Activated naive CD8-positive, alpha-beta T cell treated with anti-CD3 and anti-CD28 coated beads, Interleukin-2, amount 10 ng/mL, durations not matched to agents 7 days and 5 days (primary cell): ENCODE measurements around the gene MRGPRE. TPM values are rescaled to one million over a fixed set of nuclear protein-coding genes. Genes with fewer than 3 reads are reported as not detected.

Experiments
- ATAC-seq: fragments of 150-1000 bp; cut with Tn5 transposase; one replicate; pipeline ENCODE4 v1.10.0; 2021; ENCODE audit warnings: low read depth, moderate library complexity
- POLR2A ChIA-PET: fragments of 350-600 bp; sonication (Branson Sonifier 250); formaldehyde crosslinking; loops from one replicate; lab custom pipeline; 2021; ENCODE audit warnings: antibody characterized with exemption; lab: Charles Lee
- DNase-seq: peaks from one replicate; pipeline ENCODE4 v3.0.0; 2021
- H3K27ac Mint-ChIP-seq: one replicate; pipeline ENCODE4 v1.8.0; 2022; ENCODE audit warnings: mild to moderate bottlenecking, mixed read lengths
- H3K27me3 Mint-ChIP-seq: one replicate; pipeline ENCODE4 v1.8.0; 2022; ENCODE audit warnings: mild to moderate bottlenecking, moderate library complexity, mixed read lengths
- H3K36me3 Mint-ChIP-seq: one replicate; pipeline ENCODE4 v1.8.0; 2021; ENCODE audit warnings: mild to moderate bottlenecking, mixed read lengths
- H3K4me1 Mint-ChIP-seq: one replicate; pipeline ENCODE4 v1.8.0; 2021; ENCODE audit warnings: mixed read lengths
- H3K4me3 Mint-ChIP-seq: one replicate; pipeline ENCODE4 v1.8.0; 2022; ENCODE audit warnings: mild to moderate bottlenecking, moderate library complexity, mixed read lengths
- H3K9me3 Mint-ChIP-seq: one replicate; pipeline ENCODE4 v1.8.0; 2021; ENCODE audit warnings: mixed read lengths
- total RNA-seq, 2 experiments: library from RNA; stranded (reverse); gene quantifications; one replicate each; pipeline ENCODE4 v1.2.3, GENCODE V29; 2021

Gene MRGPRE
- total RNA-seq, 2 experiments from 2014 or later, result not detected

DNA sequence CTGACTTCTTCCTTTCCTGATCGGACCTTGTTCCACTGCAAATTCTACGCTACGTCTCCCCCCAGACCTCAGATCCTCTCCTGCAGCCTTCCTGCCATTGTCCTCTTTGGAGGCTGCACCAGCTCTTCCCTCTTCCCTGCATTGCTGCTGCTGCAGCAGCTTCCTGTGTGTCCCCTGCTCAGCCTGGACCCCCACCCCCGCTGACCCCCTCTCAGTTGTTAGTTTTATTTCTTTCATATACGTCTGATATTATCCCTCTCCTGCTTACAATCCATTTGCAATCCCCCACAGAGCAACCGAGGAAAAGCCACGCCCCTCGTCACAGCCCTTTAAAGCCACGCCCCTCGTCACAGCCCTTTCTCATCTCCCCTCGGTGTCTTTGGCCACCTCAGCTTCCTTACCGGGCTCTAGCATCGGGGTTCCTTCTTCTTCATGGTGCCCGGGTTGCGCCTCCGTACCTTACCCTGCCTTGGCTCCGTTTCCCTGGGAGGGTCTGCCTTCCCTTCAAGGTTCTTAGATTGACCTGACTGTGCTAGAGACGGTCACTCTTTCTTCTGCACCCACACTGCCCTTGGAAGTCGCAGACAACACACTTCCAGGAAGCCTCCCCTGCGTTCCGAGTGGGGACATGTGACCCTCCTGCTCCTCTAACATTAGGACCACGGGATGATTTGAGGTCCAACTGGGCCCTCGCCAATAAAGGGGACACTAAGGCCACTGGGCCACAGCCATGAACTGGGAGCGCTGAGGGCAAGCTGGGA is 18.4 kb downstream of the MRGPRE start:
- H3K36me3 Mint-ChIP-seq, result peaks cover 2% of the 10 kb centered on the region
- H3K9me3 Mint-ChIP-seq, result peaks cover 6% of the 10 kb centered on the region
- POLR2A ChIA-PET, result no interaction called here
- H3K27ac Mint-ChIP-seq, result no peak overlapping the region
- ATAC-seq, result no peak
- H3K4me3 Mint-ChIP-seq, result no peak overlapping the region
- H3K4me1 Mint-ChIP-seq, result peaks cover 5% of the 10 kb centered on the region
- peaks cover 21% of the 10 kb centered on the region for H3K27me3 Mint-ChIP-seq
- peak; percentile 14 for DNase-seq

DNA sequence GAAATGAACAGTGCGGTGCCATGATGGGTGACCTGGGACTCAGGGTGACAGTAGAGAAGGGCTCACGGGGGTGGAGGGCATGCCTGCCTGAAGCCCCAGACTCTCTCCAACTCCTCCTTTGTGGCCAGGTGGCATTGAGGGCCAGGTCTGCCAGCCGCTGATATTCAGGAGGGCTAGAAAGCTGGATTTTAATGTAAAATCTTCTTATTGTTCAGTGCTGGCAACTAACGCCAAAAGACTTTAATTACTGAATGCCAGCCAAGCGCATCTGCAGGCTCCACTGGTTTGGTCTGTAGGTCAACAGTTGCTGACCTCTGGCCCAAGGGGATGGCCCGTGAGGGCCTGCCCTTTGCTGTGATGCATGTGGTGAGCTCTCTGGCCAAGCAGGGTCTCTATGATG is 23.9 kb downstream of the MRGPRE start:
- H3K27ac Mint-ChIP-seq, result no peak overlapping the region
- H3K4me3 Mint-ChIP-seq, result no peak overlapping the region
- ATAC-seq (no peak), DNase-seq (no peak)
- POLR2A ChIA-PET, result interaction anchor here (0.6 kb wide), 1 partner anchor 395 kb away, joined by 3 read pairs; no protein-coding TSS in a partner anchor
- H3K4me1 Mint-ChIP-seq, result no peaks in the 10 kb centered on the region
- peaks cover 6% of the 10 kb centered on the region for H3K9me3 Mint-ChIP-seq
- peaks cover 2% of the 10 kb centered on the region for H3K36me3 Mint-ChIP-seq
- peaks cover 11% of the 10 kb centered on the region for H3K27me3 Mint-ChIP-seq

DNA sequence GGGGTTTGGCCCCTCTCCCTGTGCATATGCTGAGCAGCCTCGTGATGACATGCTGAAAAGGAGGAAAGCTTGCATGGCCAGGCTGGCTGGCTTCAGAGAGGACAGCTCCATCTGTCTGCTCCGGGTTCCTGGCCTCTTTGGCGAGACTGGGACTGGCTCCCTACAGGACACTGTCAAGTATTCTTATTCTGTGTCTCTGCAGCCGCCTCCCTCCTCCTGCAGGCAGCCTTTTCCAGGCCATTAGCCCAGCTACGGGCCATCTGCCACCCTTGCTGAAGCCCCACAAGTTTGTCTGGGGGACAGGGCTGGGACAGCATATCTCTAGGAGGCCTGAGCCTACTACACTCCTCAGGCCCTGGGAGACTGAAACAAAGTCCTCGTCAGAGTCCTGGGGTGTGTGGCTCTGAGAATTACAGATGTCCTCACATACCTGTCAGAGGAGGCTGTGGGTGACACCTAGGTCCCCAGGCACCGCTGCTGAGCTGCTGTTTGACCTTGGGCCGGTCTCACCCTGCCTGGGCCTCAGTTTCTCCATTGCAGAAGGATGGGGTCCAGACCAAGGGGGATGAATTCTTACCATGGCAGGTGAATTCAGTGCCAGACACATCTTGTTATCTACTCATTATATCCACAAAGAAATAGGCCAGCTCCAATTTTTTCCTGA is 24.6 kb downstream of the MRGPRE start:
- H3K4me3 Mint-ChIP-seq, result no peak overlapping the region
- peaks cover under 1% of the 10 kb centered on the region for H3K4me1 Mint-ChIP-seq
- ATAC-seq (no peak), DNase-seq (peak; percentile 19)
- H3K27ac Mint-ChIP-seq, result no peak overlapping the region
- POLR2A ChIA-PET, result interaction anchor here (0.6 kb wide), 1 partner anchor 394 kb away, joined by 3 read pairs; no protein-coding TSS in a partner anchor
- H3K27me3 Mint-ChIP-seq, result peaks cover 16% of the 10 kb centered on the region
- peaks cover 2% of the 10 kb centered on the region for H3K36me3 Mint-ChIP-seq
- peaks cover 6% of the 10 kb centered on the region for H3K9me3 Mint-ChIP-seq

DNA sequence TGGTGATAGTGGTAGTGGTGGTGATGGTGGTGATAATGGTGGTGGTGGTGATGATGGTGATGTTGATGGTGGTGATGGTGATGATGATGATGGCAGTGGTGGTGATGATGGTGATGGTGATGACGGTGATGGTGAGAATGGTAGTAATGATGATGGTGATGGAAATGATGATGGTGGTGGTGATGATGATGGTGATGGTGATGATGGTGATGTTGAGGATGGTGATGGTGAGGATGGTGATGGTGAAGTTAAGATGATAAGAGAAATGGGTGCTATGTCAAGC is 25.4 kb downstream of the MRGPRE start:
- peaks cover 6% of the 10 kb centered on the region for H3K9me3 Mint-ChIP-seq
- POLR2A ChIA-PET, result no interaction called here
- ATAC-seq, result no peak

DNA sequence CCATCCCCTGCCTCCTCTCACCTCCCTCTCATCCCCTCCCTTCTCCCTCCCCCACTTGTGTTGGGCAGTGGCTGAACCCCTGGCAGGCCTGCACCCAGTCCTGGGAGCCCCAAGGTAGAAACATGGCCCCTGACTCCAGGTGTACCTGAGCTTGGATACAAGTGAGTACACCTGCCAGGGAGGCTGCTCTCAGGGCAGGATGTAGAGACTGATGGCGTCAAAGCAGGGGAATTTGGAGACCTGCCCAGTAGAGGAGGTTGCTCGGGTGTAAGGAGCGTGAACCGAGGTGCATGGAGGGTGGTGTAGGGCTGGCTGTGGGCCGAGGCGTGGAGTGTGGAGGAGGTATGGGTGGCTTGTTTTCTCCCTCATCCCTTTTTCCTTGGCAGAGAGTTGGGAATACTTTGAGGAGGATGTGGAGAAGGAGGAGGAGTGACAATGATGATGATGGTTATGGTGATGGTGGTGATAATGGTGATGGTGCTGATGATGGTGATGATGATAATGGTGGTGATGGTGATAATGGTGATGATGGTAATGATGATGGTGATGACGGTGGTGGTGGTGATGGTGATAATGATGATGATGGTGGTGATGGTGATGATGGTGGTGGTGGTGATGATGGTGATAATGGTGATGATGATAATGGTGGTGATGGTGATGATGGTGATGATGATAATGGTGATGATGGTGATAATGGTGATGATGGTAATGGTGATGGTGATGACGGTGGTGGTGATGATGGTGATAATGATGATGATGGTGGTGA is 25.9 kb downstream of the MRGPRE start:
- ATAC-seq (no peak), DNase-seq (no peak)

More for the DNA sequence above, 25.4 kb downstream of the MRGPRE start:
- H3K4me1 Mint-ChIP-seq, result peaks cover 2% of the 10 kb centered on the region
- peaks cover 2% of the 10 kb centered on the region for H3K36me3 Mint-ChIP-seq
- no peak overlapping the region for H3K4me3 Mint-ChIP-seq
- H3K27me3 Mint-ChIP-seq, result peaks cover 16% of the 10 kb centered on the region
- DNase-seq, result no peak
- H3K27ac Mint-ChIP-seq, result no peak overlapping the region

DNA sequence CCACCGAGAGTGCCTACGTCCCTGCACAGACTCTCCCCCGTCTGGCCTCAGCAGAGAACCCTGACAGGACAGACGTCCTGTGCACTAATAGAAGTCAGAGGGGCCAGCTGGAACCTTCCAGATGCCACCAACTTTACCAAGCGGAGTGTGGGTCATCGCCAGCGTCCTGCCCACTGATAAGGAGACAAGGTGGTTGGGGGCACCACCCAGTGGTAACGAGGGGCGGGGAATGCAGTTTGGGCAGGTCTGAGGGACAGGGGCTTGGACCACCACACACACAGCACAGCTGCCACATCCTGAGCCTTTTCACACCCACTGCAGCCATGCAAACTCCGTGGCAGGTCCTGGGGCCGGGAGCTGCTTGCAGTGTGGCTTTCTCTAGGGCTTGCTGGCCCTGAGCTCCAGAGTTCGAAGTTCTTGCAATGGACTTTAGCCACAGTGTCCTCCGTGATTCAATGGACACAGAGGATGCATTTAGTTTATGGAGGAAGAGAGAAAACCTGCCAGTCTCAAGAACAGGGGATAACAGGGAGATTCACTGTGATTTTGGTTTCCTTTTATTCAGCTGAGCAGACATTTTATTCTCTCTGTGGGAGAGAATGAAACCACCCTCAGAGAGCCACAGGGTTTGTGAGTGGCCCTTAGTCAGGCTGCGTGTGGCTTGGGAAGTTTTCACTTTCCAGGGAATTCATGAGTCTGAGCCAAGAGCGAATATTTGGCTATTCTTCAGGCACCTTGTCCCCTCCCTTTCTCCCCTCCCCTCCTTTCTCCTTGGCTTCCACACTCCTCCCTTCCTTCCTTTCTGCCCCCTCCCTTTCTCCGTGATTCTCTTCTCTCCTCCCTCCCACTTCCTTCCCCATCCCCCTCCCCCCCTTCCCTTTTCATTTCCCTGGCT is 26.7 kb downstream of the MRGPRE start:
- ATAC-seq (no peak), DNase-seq (peak; percentile 20)
- no peaks in the 10 kb centered on the region for H3K9me3 Mint-ChIP-seq
- H3K27ac Mint-ChIP-seq, result no peak overlapping the region
- no peak overlapping the region for H3K4me3 Mint-ChIP-seq
- H3K36me3 Mint-ChIP-seq, result no peaks in the 10 kb centered on the region
- POLR2A ChIA-PET, result no interaction called here
- peaks cover 2% of the 10 kb centered on the region for H3K4me1 Mint-ChIP-seq
- H3K27me3 Mint-ChIP-seq, result peaks cover 11% of the 10 kb centered on the region

More for the DNA sequence above, 25.9 kb downstream of the MRGPRE start:
- Mint-ChIP-seq H3K4me1 (peaks cover 2% of the 10 kb centered on the region), H3K9me3 (peaks cover under 1% of the 10 kb centered on the region), H3K36me3 (no peaks in the 10 kb centered on the region), H3K27ac (no peak overlapping the region), H3K4me3 (no peak overlapping the region), H3K27me3 (peaks cover 11% of the 10 kb centered on the region)
- POLR2A ChIA-PET, result no interaction called here

DNA sequence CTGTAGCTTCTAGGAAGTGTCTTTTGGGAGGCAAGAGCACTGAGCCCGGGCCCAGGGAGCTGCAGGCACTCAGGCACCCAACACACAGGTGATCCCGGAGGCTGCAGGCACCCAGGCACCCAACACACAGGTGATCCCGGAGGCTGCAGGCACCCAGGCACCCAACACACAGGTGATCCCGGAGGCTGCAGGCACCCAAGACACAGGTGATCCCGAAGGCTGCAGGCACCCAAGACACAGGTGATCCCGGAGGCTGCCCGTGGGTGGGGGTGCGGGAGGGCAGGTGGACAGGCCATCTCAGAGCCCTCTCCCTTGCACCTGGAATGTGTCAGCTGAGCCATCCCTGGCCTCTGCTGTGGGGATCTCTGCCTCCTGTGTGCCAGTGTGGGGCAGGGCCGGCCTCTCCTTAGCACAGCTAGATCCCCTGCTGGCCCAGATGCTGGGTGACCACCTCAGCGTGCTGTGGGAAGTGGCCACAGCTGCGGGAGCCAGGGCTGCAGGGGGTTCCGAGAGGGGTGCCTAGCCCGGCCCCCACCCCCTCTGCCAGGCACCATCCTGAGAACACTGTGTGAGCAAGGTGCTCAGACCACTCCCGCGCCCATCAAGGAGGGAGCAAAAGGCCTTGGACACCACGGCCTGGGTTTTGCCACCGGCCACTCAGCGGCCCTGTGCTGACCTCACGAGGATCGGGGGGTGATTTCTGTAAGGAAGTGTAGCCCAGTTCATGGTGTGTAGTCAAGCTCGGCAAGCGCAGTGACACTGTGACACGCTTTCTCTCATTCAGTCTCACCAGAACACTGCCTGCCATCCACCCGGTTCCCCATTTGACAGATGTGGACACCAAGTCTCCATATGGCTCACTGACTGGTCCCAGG is 27.8 kb downstream of the MRGPRE start:
- H3K27me3 Mint-ChIP-seq, result peaks cover 7% of the 10 kb centered on the region
- POLR2A ChIA-PET, result no interaction called here
- ATAC-seq (no peak), DNase-seq (peak; percentile 29)
- H3K9me3 Mint-ChIP-seq, result no peaks in the 10 kb centered on the region
- H3K36me3 Mint-ChIP-seq, result no peaks in the 10 kb centered on the region
- no peak overlapping the region for H3K4me3 Mint-ChIP-seq
- peaks cover 2% of the 10 kb centered on the region for H3K4me1 Mint-ChIP-seq
- H3K27ac Mint-ChIP-seq, result no peak overlapping the region

DNA sequence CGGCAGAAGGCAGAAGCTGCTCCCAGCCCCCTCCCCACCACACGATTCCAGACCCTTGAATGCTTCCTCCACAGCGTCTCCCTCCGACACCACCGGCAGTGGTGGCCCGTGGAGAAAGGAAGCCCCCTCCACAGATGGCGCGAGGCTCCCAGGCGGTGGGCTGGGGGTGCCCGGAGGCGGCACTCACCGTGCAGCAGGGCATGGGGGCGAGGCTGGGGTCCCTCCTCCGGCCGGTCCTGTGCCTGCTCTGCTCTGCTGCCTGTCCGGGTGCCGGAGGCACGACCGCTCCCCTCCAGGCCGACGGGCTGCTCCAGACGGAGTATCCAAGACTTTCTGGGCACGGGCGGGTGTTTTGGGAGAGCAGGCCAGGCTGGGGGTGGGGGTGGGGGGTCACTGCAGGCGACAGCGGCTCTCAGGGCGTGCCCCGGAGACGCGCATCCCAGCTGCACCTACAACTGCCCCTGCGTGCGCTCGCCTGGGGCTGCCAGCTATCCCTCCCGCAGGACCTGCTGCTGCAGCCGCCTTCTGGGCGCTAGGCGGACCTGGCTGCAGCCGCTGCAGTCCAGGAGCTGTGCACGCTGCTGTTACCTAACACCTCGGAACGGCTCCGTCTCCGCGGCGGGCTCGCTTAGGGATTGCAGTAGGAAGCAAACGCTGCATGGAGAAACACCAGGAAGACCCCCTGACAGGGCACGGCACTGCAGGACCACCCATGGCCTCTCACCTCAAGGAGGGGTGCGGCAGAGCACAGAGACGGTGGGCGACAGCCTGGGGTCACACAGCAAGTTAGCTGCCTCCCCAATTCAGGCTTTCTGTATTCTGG is 28.8 kb downstream of the MRGPRE start:
- no peak for DNase-seq
- POLR2A ChIA-PET, result no interaction called here
- no peak overlapping the region for H3K27ac Mint-ChIP-seq
- peaks cover 7% of the 10 kb centered on the region for H3K27me3 Mint-ChIP-seq
- H3K9me3 Mint-ChIP-seq, result no peaks in the 10 kb centered on the region
- H3K4me3 Mint-ChIP-seq, result no peak overlapping the region
- no peak for ATAC-seq
- no peaks in the 10 kb centered on the region for H3K36me3 Mint-ChIP-seq
- peaks cover 2% of the 10 kb centered on the region for H3K4me1 Mint-ChIP-seq

DNA sequence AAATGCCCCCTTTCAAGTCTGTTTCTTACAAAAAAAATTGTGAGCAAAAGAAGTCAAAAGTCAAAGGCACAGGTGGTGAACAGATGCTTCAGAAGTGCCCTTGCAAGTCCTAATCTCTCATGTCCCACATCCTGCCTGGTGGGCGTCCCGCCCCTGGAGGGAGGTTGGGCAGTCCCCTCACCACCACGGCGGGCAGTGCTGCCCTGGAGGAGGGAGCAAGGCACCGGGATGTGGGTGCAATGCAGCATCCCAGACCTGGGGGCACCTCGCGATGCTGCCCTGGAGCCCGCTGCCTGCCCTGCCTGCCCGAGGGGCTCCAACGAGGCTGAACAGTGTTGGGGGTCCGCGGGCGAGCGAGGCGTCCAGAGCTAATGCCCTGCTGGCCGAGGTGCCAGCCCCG is 29.5 kb downstream of the MRGPRE start:
- H3K36me3 Mint-ChIP-seq, result no peaks in the 10 kb centered on the region
- peaks cover 7% of the 10 kb centered on the region for H3K27me3 Mint-ChIP-seq
- H3K9me3 Mint-ChIP-seq, result no peaks in the 10 kb centered on the region
- no peak for ATAC-seq
- H3K27ac Mint-ChIP-seq, result no peak overlapping the region
- POLR2A ChIA-PET, result no interaction called here
- no peak for DNase-seq
- peaks cover 2% of the 10 kb centered on the region for H3K4me1 Mint-ChIP-seq
- no peak overlapping the region for H3K4me3 Mint-ChIP-seq

DNA sequence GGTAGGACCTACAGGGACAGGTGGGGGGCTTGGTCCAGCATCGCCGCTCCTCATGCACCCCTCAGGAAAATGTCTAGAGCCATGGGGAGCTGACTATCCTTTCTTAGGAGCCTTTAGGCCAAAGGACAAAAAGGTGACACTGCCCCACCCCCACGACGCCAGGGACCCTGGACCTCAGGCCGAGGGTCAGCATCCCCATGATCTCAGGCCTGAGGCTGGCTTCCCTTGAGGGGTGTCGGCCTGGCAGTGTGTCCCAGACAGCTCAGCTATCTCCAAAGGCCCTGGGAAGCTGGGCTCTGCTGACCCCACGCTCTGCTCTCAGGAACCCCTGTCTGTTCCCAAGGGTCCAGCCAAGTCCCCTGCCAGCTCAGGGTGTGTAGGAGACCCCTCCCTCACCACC is 29.9 kb downstream of the MRGPRE start:
- H3K27me3 Mint-ChIP-seq, result peaks cover 7% of the 10 kb centered on the region
- ATAC-seq, result no peak

DNA sequence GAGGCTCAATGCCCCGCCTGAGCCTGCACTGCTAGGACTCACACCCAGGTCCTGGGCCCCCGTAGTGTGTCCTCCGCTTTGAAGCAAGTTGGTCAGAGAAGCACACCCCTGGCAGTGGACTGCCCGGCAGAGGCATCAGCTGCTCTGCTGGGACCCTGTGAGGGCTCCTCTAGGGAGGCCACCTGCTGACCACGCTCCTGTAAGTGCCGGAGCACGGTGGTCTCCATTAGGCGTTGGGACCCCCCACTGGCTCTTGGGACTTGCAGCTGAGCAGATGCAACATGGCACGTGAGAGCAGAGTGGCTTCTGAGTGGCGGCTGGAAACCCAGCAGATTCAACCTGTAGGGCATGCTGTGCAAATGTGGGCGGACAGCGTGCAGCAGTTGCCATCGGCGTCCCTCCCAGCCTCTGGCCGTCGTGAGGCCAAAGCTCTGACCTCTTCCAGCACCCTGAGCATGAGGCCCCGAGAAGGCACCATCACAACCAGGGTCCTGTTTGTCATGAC is 30.5 kb downstream of the MRGPRE start:
- ATAC-seq (no peak), DNase-seq (no peak)
- Mint-ChIP-seq H3K4me1 (peaks cover 2% of the 10 kb centered on the region), H3K27me3 (peaks cover 7% of the 10 kb centered on the region), H3K27ac (no peak overlapping the region), H3K4me3 (no peak overlapping the region), H3K9me3 (no peaks in the 10 kb centered on the region), H3K36me3 (no peaks in the 10 kb centered on the region)
- POLR2A ChIA-PET, result no interaction called here

More for the DNA sequence above, 29.9 kb downstream of the MRGPRE start:
- no peaks in the 10 kb centered on the region for H3K36me3 Mint-ChIP-seq
- no peak overlapping the region for H3K27ac Mint-ChIP-seq
- no peak overlapping the region for H3K4me3 Mint-ChIP-seq
- no peak for DNase-seq
- POLR2A ChIA-PET, result no interaction called here
- peaks cover 2% of the 10 kb centered on the region for H3K4me1 Mint-ChIP-seq
- no peaks in the 10 kb centered on the region for H3K9me3 Mint-ChIP-seq
